Peyer's patch (tissue), 4 donors: ENCODE data around the gene TRPM7.

Source experiments
- POLR2A ChIP-seq, 2 donors: fragments of 450-650 bp; IDR thresholded peaks; one replicate each; pipeline ENCODE4 v1.5.1; 2017; ENCODE audit warnings: antibody characterized with exemption in 2 of 2, mild to moderate bottlenecking in 2 of 2, moderate library complexity in 2 of 2
- TF ChIP-seq, protein P1 (sequence below), 6 experiments: fragments of 450-650 bp in 4 of 6; fragments of 200-600 bp in 2 of 6; sonication (generic) in 1 of 6; IDR thresholded peaks; one replicate each; pipeline ENCODE4 v1.5.1; 2017 to 2019; ENCODE audit warnings: antibody characterized with exemption in 6 of 6, mild to moderate bottlenecking in 3 of 6, moderate library complexity in 1 of 6

DNA sequence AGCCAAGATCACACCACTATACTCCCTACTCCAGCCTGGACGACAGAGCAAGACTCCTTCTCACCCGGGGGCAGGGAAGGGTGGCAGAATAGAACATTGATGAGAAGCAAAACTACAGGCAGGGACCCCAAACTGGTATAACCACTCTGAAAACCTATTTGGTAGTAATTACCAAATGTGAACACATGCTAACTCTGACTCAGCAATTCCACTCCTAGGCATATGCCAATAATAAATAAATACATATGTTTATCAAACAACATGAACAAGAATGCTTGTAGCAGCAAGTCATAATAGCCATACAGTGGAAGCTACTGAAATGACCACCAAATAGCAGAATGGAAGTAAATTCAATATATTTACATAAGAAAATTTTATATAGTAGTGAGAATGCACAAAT is 109.1 kb downstream of the TRPM7 start:
- TF ChIP-seq, protein P1, sequence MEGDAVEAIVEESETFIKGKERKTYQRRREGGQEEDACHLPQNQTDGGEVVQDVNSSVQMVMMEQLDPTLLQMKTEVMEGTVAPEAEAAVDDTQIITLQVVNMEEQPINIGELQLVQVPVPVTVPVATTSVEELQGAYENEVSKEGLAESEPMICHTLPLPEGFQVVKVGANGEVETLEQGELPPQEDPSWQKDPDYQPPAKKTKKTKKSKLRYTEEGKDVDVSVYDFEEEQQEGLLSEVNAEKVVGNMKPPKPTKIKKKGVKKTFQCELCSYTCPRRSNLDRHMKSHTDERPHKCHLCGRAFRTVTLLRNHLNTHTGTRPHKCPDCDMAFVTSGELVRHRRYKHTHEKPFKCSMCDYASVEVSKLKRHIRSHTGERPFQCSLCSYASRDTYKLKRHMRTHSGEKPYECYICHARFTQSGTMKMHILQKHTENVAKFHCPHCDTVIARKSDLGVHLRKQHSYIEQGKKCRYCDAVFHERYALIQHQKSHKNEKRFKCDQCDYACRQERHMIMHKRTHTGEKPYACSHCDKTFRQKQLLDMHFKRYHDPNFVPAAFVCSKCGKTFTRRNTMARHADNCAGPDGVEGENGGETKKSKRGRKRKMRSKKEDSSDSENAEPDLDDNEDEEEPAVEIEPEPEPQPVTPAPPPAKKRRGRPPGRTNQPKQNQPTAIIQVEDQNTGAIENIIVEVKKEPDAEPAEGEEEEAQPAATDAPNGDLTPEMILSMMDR (IDR thresholded peaks at IDR 0.05), result no peak
- no peak for TF ChIP-seq POLR2A (IDR thresholded peaks at IDR 0.05)
